H1 (cell line): ENCODE results near the gene SSU72. TPM values are rescaled to one million over a fixed set of nuclear protein-coding genes. Genes with fewer than 3 reads are reported as not detected.

Experiments used
- CTCF ChIA-PET: fragments of 300-600 bp; sonication (Branson Sonifier 250); formaldehyde crosslinking; loops from one replicate; lab custom pipeline; 2021; ENCODE audit not compliant: partially characterized antibody; lab: Charles Lee
- POLR2A ChIA-PET: fragments of 300-600 bp; sonication (Branson Sonifier 250); formaldehyde crosslinking; loops from one replicate; lab custom pipeline; 2021; ENCODE audit warnings: inconsistent platforms; ENCODE audit not compliant: partially characterized antibody; lab: Charles Lee
- DNase-seq, 2 experiments: peaks; one replicate each; pipeline versions ENCODE4 v3.0.0 to v3.0.0-alpha.2; 2010 to 2022; ENCODE audit warnings: low spot score in 2 of 2, low read depth in 1 of 2, mixed read lengths in 1 of 2
- FAIRE-seq: peaks from 2 replicates; lab custom pipeline; 2011; peaks lifted over from hg19 to GRCh38; lab: Jason Lieb, UNC
- H2AFZ ChIP-seq: 2 replicates; pipeline ENCODE4 v1.8.1; 2012; ENCODE audit warnings: low read length, inconsistent platforms
- H2AK5ac ChIP-seq: 2 replicates; pipeline ENCODE4 v1.6.1; 2013; ENCODE audit warnings: low read depth, low read length
- H2BK120ac ChIP-seq: replicated peaks from 2 replicates; pipeline ENCODE3; 2013; ENCODE audit warnings: low read depth, low read length, inconsistent platforms
- H2BK12ac ChIP-seq: 2 replicates; pipeline ENCODE4 v1.6.1; 2013; ENCODE audit warnings: low read depth, low read length
- H2BK15ac ChIP-seq: 2 replicates; pipeline ENCODE4 v1.6.1; 2013; ENCODE audit warnings: low read length
- H2BK20ac ChIP-seq: 2 replicates; pipeline ENCODE4 v1.6.1; 2013; ENCODE audit warnings: low read length
- H2BK5ac ChIP-seq: 2 replicates; pipeline ENCODE4 v1.6.1; 2013; ENCODE audit warnings: low read depth, low read length
- H3K14ac ChIP-seq: 2 replicates; pipeline ENCODE4 v1.6.1; 2013; ENCODE audit warnings: inconsistent platforms; ENCODE audit not compliant: insufficient read length
- H3K18ac ChIP-seq: 2 replicates; pipeline ENCODE4 v1.6.1; 2013; ENCODE audit warnings: low read length; ENCODE audit errors: extremely low read depth
- H3K23ac ChIP-seq: 2 replicates; pipeline ENCODE4 v1.6.1; 2013; ENCODE audit warnings: inconsistent platforms; ENCODE audit not compliant: insufficient read length
- H3K23me2 ChIP-seq: 2 replicates; pipeline ENCODE4 v1.6.1; 2013; ENCODE audit warnings: low read depth, low read length
- H3K27ac ChIP-seq: 2 replicates; pipeline ENCODE4 v1.6.1; 2011; ENCODE audit warnings: low read depth, low read length, inconsistent platforms
- H3K27me3 ChIP-seq, 4 experiments: replicated peaks in 1 of 4; 1 replicate in 1 of 4; 2 replicates in 3 of 4; pipeline versions ENCODE4 v1.6.1 to v1.8.1; 2011 to 2013; ENCODE audit warnings: low read length in 3 of 4, mild to moderate bottlenecking in 3 of 4, inconsistent platforms in 2 of 4, mixed read lengths in 2 of 4, moderate library complexity in 1 of 4; ENCODE audit not compliant: control insufficient read depth in 3 of 4, insufficient read depth in 3 of 4; ENCODE audit errors: extremely low read depth in 1 of 4
- H3K36me3 ChIP-seq, 4 experiments: 2 replicates each; pipeline versions ENCODE4 v1.6.1 to v1.8.1; 2011 to 2013; ENCODE audit warnings: mild to moderate bottlenecking in 4 of 4, low read length in 3 of 4, moderate library complexity in 2 of 4, control low read depth in 1 of 4, inconsistent platforms in 1 of 4; ENCODE audit not compliant: insufficient read depth in 4 of 4, control insufficient read depth in 2 of 4
- H3K4ac ChIP-seq: replicated peaks from 2 replicates; pipeline ENCODE3; 2013; ENCODE audit warnings: low read length, low read depth, mixed read lengths, inconsistent platforms; ENCODE audit not compliant: insufficient read length
- H3K4me1 ChIP-seq, 4 experiments: replicated peaks in 1 of 4; 1 replicate in 1 of 4; 2 replicates in 3 of 4; pipeline versions ENCODE4 v1.6.1 to v1.8.1; 2011 to 2013; ENCODE audit warnings: low read length in 3 of 4, inconsistent platforms in 2 of 4, mixed read lengths in 1 of 4; ENCODE audit not compliant: insufficient read depth in 4 of 4, control insufficient read depth in 3 of 4
- H3K4me2 ChIP-seq, 2 experiments: 2 replicates each; pipeline versions ENCODE4 v1.6.1 to v1.8.1; 2011 to 2013; ENCODE audit warnings: low read depth in 2 of 2, low read length in 2 of 2, control low read depth in 1 of 2, inconsistent platforms in 1 of 2, mild to moderate bottlenecking in 1 of 2; ENCODE audit not compliant: insufficient read depth in 1 of 2
- H3K4me3 ChIP-seq, 4 experiments: fragments of 200-600, 300-600 bp in 1 of 4; sonication (generic), shearing (Covaris generic), sonication (Bioruptor Twin) in 1 of 4; 2 replicates each; pipeline versions ENCODE4 v1.5.1 to v1.8.1; 2011 to 2016; ENCODE audit warnings: low read length in 4 of 4, low read depth in 3 of 4, control low read depth in 2 of 4, inconsistent platforms in 2 of 4, mild to moderate bottlenecking in 2 of 4, mixed read lengths in 1 of 4, moderate library complexity in 1 of 4; ENCODE audit not compliant: insufficient read depth in 2 of 4; ENCODE audit errors: extremely low read depth in 1 of 4
- H3K56ac ChIP-seq: replicated peaks from 2 replicates; pipeline ENCODE3; 2013; ENCODE audit warnings: low read depth, mild to moderate bottlenecking, mixed read lengths, low read length, inconsistent platforms; ENCODE audit not compliant: insufficient read length
- H3K79me1 ChIP-seq: 2 replicates; pipeline ENCODE4 v1.6.1; 2013; ENCODE audit warnings: low read depth, low read length, control low read depth
- H3K79me2 ChIP-seq, 2 experiments: 2 replicates each; pipeline versions ENCODE4 v1.6.1 to v1.8.1; 2012 to 2013; ENCODE audit warnings: low read length in 2 of 2, mild to moderate bottlenecking in 2 of 2, inconsistent platforms in 1 of 2; ENCODE audit not compliant: insufficient read depth in 2 of 2, control insufficient read depth in 1 of 2
- H3K9ac ChIP-seq, 4 experiments: replicated peaks in 1 of 4; 1 replicate in 1 of 4; 2 replicates in 3 of 4; pipeline versions ENCODE4 v1.6.1 to v1.8.1; 2011 to 2013; ENCODE audit warnings: low read depth in 3 of 4, low read length in 3 of 4, control low read depth in 2 of 4, mild to moderate bottlenecking in 2 of 4, moderate library complexity in 2 of 4, inconsistent platforms in 1 of 4; ENCODE audit errors: extremely low read depth in 1 of 4
- H3K9me3 ChIP-seq, 2 experiments: 2 replicates each; pipeline versions ENCODE4 v1.6.1 to v1.8.1; 2012 to 2013; ENCODE audit warnings: mild to moderate bottlenecking in 2 of 2, moderate library complexity in 2 of 2, control low read depth in 1 of 2, inconsistent platforms in 1 of 2, low read depth in 1 of 2, low read length in 1 of 2, mixed read lengths in 1 of 2; ENCODE audit not compliant: insufficient read depth in 2 of 2
- H4K20me1 ChIP-seq, 2 experiments: replicated peaks in 1 of 2; 2 replicates each; pipeline versions ENCODE3 to v1.8.1; 2011 to 2013; ENCODE audit warnings: inconsistent platforms in 2 of 2, low read length in 2 of 2, mild to moderate bottlenecking in 1 of 2; ENCODE audit not compliant: insufficient read depth in 2 of 2, control insufficient read depth in 1 of 2
- H4K5ac ChIP-seq: 2 replicates; pipeline ENCODE4 v1.6.1; 2013; ENCODE audit warnings: low read length, low read depth, mixed read lengths, inconsistent platforms; ENCODE audit not compliant: insufficient read length
- H4K8ac ChIP-seq: 2 replicates; pipeline ENCODE4 v1.8.0; 2013; ENCODE audit warnings: mild to moderate bottlenecking, moderate library complexity, low read length, inconsistent platforms; ENCODE audit not compliant: insufficient read depth; ENCODE audit errors: extremely low read depth
- H4K91ac ChIP-seq: replicated peaks from 2 replicates; pipeline ENCODE3; 2013; ENCODE audit warnings: low read length, mixed read lengths, inconsistent platforms; ENCODE audit not compliant: insufficient read length
- CEBPB ChIP-seq: IDR thresholded peaks from 2 replicates; pipeline ENCODE4 v1.6.1; 2012; ENCODE audit warnings: low read depth, low read length
- CREB1 ChIP-seq: IDR thresholded peaks from 2 replicates; pipeline ENCODE4 v1.6.1; 2012; ENCODE audit warnings: inconsistent platforms
- EP300 ChIP-seq, 2 experiments: IDR thresholded peaks; 1 replicate in 1 of 2; 2 replicates in 1 of 2; pipeline ENCODE4 v1.6.1; 2011 to 2012; ENCODE audit warnings: low read depth in 2 of 2, low read length in 2 of 2, mild to moderate bottlenecking in 2 of 2, borderline replicate concordance in 1 of 2, inconsistent platforms in 1 of 2, moderate library complexity in 1 of 2
- GABPA ChIP-seq: IDR thresholded peaks from 2 replicates; pipeline ENCODE4 v1.6.1; 2011; ENCODE audit warnings: mild to moderate bottlenecking, low read length, moderate library complexity, borderline replicate concordance; ENCODE audit not compliant: insufficient read depth
- NANOG ChIP-seq: IDR thresholded peaks from 2 replicates; pipeline ENCODE4 v1.6.1; 2011; ENCODE audit warnings: low read length, low read depth, mild to moderate bottlenecking, inconsistent platforms; ENCODE audit not compliant: insufficient read depth, poor library complexity, severe bottlenecking
- NRF1 ChIP-seq: IDR thresholded peaks from 2 replicates; pipeline ENCODE4 v1.6.1; 2011; ENCODE audit warnings: mild to moderate bottlenecking, low read depth, low read length, improper control_type of control experiment
- SAP30 ChIP-seq: fragments of 300-600 bp; sonication (generic); IDR thresholded peaks from 2 replicates; pipeline ENCODE4 v1.7.1; 2012; ENCODE audit warnings: low read length, moderate library complexity, mild to moderate bottlenecking, inconsistent platforms; ENCODE audit not compliant: insufficient read depth, insufficient replicate concordance
- SIRT6 ChIP-seq: IDR thresholded peaks from one replicate; pipeline ENCODE4 v1.7.1; 2012; ENCODE audit warnings: low read length, inconsistent platforms
- SP4 ChIP-seq: IDR thresholded peaks from 2 replicates; pipeline ENCODE4 v1.6.1; 2012; ENCODE audit warnings: low read length, inconsistent platforms
- SUZ12 ChIP-seq: fragments of 200-600 bp; sonication (generic); IDR thresholded peaks from 2 replicates; pipeline ENCODE4 v1.6.1; 2012; ENCODE audit warnings: mild to moderate bottlenecking, inconsistent platforms, low read length, moderate library complexity, mixed read lengths
- ZNF274 ChIP-seq: IDR thresholded peaks from 2 replicates; pipeline ENCODE4 v1.7.0; 2012; ENCODE audit warnings: low read length, borderline replicate concordance; ENCODE audit errors: extremely low read depth
- WGBS, 2 experiments: shearing (Covaris generic) in 1 of 2; methylation state at CpG; one replicate each; pipeline versions ENCODE4 v1.1.6 to v1.1.7; 2013 to 2015; ENCODE audit warnings: low lambda C conversion rate in 2 of 2, mixed read lengths in 2 of 2, inconsistent platforms in 1 of 2, low coverage in 1 of 2, missing lambda C conversion rate in 1 of 2; ENCODE audit not compliant: insufficient replicate concordance in 2 of 2, insufficient coverage in 1 of 2, insufficient read length in 1 of 2; ENCODE audit errors: extremely low coverage in 1 of 2, missing lambda C conversion rate in 1 of 2; 5-methylcytosine and 5-hydroxymethylcytosine counted together
- polyA plus RNA-seq, 7 experiments: library from polyadenylated mRNA; depleted of rRNA in 3 of 7; stranded (reverse) in 5 of 7; unstranded in 2 of 7; fragments of >200 nt in 5 of 7; fragments of 200-250 nt in 2 of 7; gene quantifications; 1 replicate in 5 of 7; 2 replicates in 1 of 7; 4 replicates in 1 of 7; pipeline versions ENCODE4 v1.2.1 to v1.2.3, GENCODE V29; 2011 to 2013; ENCODE audit warnings: missing spikeins in 2 of 7, mixed read lengths in 2 of 7
- total RNA-seq: library from RNA; stranded (reverse); fragmentation: NEBNext Ultra II Directional; extraction: Animal tissue kit (Norgen Biotek cat#: 25700); gene quantifications from 2 replicates; pipeline ENCODE4 v1.2.1, GENCODE V29; 2021

SSU72 gene
- total and polyA plus RNA-seq, 2 of the 8 experiments (the other 6 are each of a cell fraction or from before 2014, with no cell fraction given): 110 to 165 TPM

- H3K14ac ChIP-seq: no peak overlapping the region
- H2AK5ac ChIP-seq: no peak overlapping the region
- no peaks in the 10 kb centered on the region for H3K23me2 ChIP-seq
- ChIA-PET POLR2A (interaction anchor here (0.6 to 23.0 kb wide), 6 partner anchors 2 to 853 kb away, joined by 3 to 367 read pairs (median 5); no protein-coding TSS in a partner anchor), CTCF (interaction anchor here (0.6 to 1.4 kb wide), 4 partner anchors 9 to 273 kb away, joined by 3 to 7 read pairs (median 4); no protein-coding TSS in a partner anchor)
- H3K9ac ChIP-seq: no peak overlapping the region
- no peak overlapping the region for H3K23ac ChIP-seq
- H3K27ac ChIP-seq: no peak overlapping the region
- no peak overlapping the region for H4K5ac ChIP-seq
- no peak for FAIRE-seq
- H4K91ac ChIP-seq: no peak overlapping the region
- H3K9me3 ChIP-seq: no peaks in the 10 kb centered on the region
- H3K79me1 ChIP-seq: peaks cover 12% of the 10 kb centered on the region
- no peak overlapping the region; the same call in 1 of the 2 replicates for H4K8ac ChIP-seq
- no peak overlapping the region for H3K4me2 ChIP-seq
- H2BK5ac ChIP-seq: no peak overlapping the region
- H2BK20ac ChIP-seq: no peak overlapping the region
- no peak overlapping the region for H3K4me3 ChIP-seq
- H3K79me2 ChIP-seq: peaks cover 0 to 19% of the 10 kb centered on the region in 2 experiments; a peak in 1 of 4 replicates
- no peak overlapping the region for H3K18ac ChIP-seq
- H3K36me3 ChIP-seq: no peaks in the 10 kb centered on the region; a peak in 1 of 8 replicates
- H4K20me1 ChIP-seq: peaks cover 13 to 28% of the 10 kb centered on the region in 2 experiments
- H3K4me1 ChIP-seq: no peaks in the 10 kb centered on the region; a peak in 2 of 7 replicates
- no peak overlapping the region for H3K4ac ChIP-seq
- H3K56ac ChIP-seq: no peak overlapping the region
- DNase-seq: no peak
- H2BK15ac ChIP-seq: no peak overlapping the region
- 90% methylated on average over 31 of the region's 35 CpGs; no CpG with 5 or more reads in 1 of the 2 experiments for WGBS, 2 experiments
- no peak overlapping the region for H2BK12ac ChIP-seq
- no peak overlapping the region for H2BK120ac ChIP-seq
- no peaks in the 10 kb centered on the region for H3K27me3 ChIP-seq
- no peak overlapping the region for H2AFZ ChIP-seq
- no peak for TF ChIP-seq EP300 (IDR thresholded peaks at IDR 0.05; ENCODE audit: borderline replicate concordance in 1 of 2, low read depth in 2 of 2, low read length in 2 of 2)
- no peak for TF ChIP-seq CEBPB
- TF ChIP-seq SAP30: no peak
- TF ChIP-seq SP4: no peak
- no peak for TF ChIP-seq ZNF274
- TF ChIP-seq SUZ12: no peak
- TF ChIP-seq NANOG: no peak
- no peak for TF ChIP-seq NRF1
- no peak for TF ChIP-seq GABPA
- TF ChIP-seq SIRT6: no peak
- no peak for TF ChIP-seq CREB1
Measured at GRCh38 chr1:1553821-1554494, 20.7 kb downstream of the SSU72 start.
